ENCODE results near the gene DNM2. TPM values are rescaled to one million over a fixed set of nuclear protein-coding genes. Genes with fewer than 3 reads are reported as not detected.

The DNM2 gene
- total and polyA plus RNA-seq, 2 of the 13 experiments (the other 11 are each of a cell fraction or from before 2014, with no cell fraction given) = 41.7 to 59.8 TPM

- TF ChIP-seq AHDC1 (CRISPR knock-in tag; IDR thresholded peaks at IDR 0.05; ENCODE audit: borderline replicate concordance) (0 out of 2 replicates have a peak, but pooled peaks have one; percentile 29), NCOA2 (CRISPR knock-in tag; IDR thresholded peaks at IDR 0.05) (0 out of 2 replicates have a peak, but pooled peaks have one; percentile 39), SRY (CRISPR knock-in tag; IDR thresholded peaks at IDR 0.05) (peak; percentile 22; the same call in 1 of the 2 replicates), ZNF788 (CRISPR knock-in tag; IDR thresholded peaks at IDR 0.05; ENCODE audit: borderline replicate concordance) (0 out of 2 replicates have a peak, but pooled peaks have one; percentile 36), CREB1 (IDR thresholded peaks at IDR 0.05) (no peak), CREB1 (CRISPR knock-in tag; IDR thresholded peaks at IDR 0.05) (no peak), ZNF460 (CRISPR knock-in tag; IDR thresholded peaks at IDR 0.05; ENCODE audit: borderline replicate concordance) (peak; percentile 22; the same call in 1 of the 2 replicates), NR2F1 (CRISPR knock-in tag; IDR thresholded peaks at IDR 0.05) (0 out of 4 replicates have a peak, but pooled peaks of 1 of the 2 experiments have one; percentile 9), ISX (CRISPR knock-in tag; conservative IDR thresholded peaks at IDR 0.05) (no peak), ZIK1 (CRISPR knock-in tag; IDR thresholded peaks at IDR 0.05; ENCODE audit: borderline replicate concordance, low read depth) (no peak), HBP1 (CRISPR knock-in tag; IDR thresholded peaks at IDR 0.05; ENCODE audit: low read depth) (0 out of 2 replicates have a peak, but pooled peaks have one; percentile 46), KMT2A (CRISPR knock-in tag; IDR thresholded peaks at IDR 0.05) (peak; percentile 18; the same call in 1 of the 2 replicates), ZNF224 (CRISPR knock-in tag; IDR thresholded peaks at IDR 0.05) (0 out of 2 replicates have a peak, but pooled peaks have one; percentile 28), ZNF562 (CRISPR knock-in tag; IDR thresholded peaks at IDR 0.05; ENCODE audit: borderline replicate concordance) (no peak), HNRNPUL1 (IDR thresholded peaks at IDR 0.05; ENCODE audit: low read depth, low read length) (no peak)
Observed at GRCh38 chr19:10717054-10717355, 874 bp upstream of the DNM2 start (continued).

Measured in HepG2 (cell line).